Progenitor cell of endocrine pancreas (in vitro differentiated cells): ENCODE results near the gene BCKDHB. TPM values are rescaled to one million over a fixed set of nuclear protein-coding genes. Genes with fewer than 3 reads are reported as not detected.
"Not testable (repeated sequence)": the region's sequence is repeated elsewhere in the genome, so short reads cannot be mapped to it uniquely, and the experiment has no call there.

ENCODE experiments used
- DNase-seq: peaks from one replicate; pipeline ENCODE4 v3.0.0; 2021; ENCODE audit warnings: low spot score; ENCODE audit not compliant: unreplicated experiment
- H3K27ac Mint-ChIP-seq: 2 replicates; pipeline ENCODE4 v1.8.0; 2021; ENCODE audit warnings: mild to moderate bottlenecking, moderate library complexity, mixed read lengths
- H3K27me3 Mint-ChIP-seq: 2 replicates; pipeline ENCODE4 v1.8.0; 2021; ENCODE audit warnings: mixed read lengths
- H3K36me3 Mint-ChIP-seq: 2 replicates; pipeline ENCODE4 v1.8.0; 2022; ENCODE audit warnings: mixed read lengths; ENCODE audit not compliant: insufficient read depth
- H3K4me1 Mint-ChIP-seq: 2 replicates; pipeline ENCODE4 v1.8.0; 2021; ENCODE audit warnings: low read depth, mixed read lengths
- H3K4me3 Mint-ChIP-seq: 2 replicates; pipeline ENCODE4 v1.8.0; 2021; ENCODE audit warnings: low read depth, mild to moderate bottlenecking, moderate library complexity, mixed read lengths
- H3K9me3 Mint-ChIP-seq: 2 replicates; pipeline ENCODE4 v1.8.0; 2021; ENCODE audit warnings: low read depth, mixed read lengths
- total RNA-seq: library from RNA; stranded (reverse); gene quantifications from 2 replicates; pipeline ENCODE4 v1.2.1, GENCODE V29; 2021
- TF ChIP-seq, protein P1 (sequence below): fragments of 200-600 bp; sonication (generic); IDR thresholded peaks from one replicate; pipeline ENCODE4 v1.5.0; 2021; ENCODE audit warnings: antibody characterized with exemption, mild to moderate bottlenecking; ENCODE audit not compliant: unreplicated experiment

Gene BCKDHB
- total RNA-seq, 1 donor from 2014 or later: 30.7 TPM

DNA sequence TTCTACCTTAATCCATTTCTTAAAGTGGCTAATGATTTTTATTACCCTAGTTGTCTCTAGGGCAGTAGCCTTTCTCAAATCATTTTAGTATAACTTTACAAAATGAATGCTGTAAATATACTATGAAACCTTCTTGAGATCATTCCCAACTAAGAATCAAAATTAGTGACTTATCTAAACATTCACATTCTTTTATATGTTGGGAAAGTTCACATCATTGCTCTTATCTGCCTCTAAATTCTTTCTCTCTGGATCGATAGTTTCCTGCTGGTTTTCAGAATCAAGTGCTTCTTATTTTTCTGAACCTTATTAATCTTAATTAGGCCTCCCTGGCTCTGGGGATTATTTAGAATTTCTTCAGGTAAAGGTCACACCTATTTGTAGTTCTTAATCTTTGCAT is 126.8 kb downstream of the BCKDHB start:
- no peaks in the 10 kb centered on the region for H3K27me3 Mint-ChIP-seq
- TF ChIP-seq, protein P1, sequence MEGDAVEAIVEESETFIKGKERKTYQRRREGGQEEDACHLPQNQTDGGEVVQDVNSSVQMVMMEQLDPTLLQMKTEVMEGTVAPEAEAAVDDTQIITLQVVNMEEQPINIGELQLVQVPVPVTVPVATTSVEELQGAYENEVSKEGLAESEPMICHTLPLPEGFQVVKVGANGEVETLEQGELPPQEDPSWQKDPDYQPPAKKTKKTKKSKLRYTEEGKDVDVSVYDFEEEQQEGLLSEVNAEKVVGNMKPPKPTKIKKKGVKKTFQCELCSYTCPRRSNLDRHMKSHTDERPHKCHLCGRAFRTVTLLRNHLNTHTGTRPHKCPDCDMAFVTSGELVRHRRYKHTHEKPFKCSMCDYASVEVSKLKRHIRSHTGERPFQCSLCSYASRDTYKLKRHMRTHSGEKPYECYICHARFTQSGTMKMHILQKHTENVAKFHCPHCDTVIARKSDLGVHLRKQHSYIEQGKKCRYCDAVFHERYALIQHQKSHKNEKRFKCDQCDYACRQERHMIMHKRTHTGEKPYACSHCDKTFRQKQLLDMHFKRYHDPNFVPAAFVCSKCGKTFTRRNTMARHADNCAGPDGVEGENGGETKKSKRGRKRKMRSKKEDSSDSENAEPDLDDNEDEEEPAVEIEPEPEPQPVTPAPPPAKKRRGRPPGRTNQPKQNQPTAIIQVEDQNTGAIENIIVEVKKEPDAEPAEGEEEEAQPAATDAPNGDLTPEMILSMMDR: no peak
- H3K9me3 Mint-ChIP-seq: peaks cover 3% of the 10 kb centered on the region
- peaks cover 6% of the 10 kb centered on the region for H3K36me3 Mint-ChIP-seq
- peaks cover 3% of the 10 kb centered on the region for H3K4me1 Mint-ChIP-seq
- no peak for DNase-seq
- H3K4me3 Mint-ChIP-seq: no peak overlapping the region
- H3K27ac Mint-ChIP-seq: peak overlapping the region; percentile 45

DNA sequence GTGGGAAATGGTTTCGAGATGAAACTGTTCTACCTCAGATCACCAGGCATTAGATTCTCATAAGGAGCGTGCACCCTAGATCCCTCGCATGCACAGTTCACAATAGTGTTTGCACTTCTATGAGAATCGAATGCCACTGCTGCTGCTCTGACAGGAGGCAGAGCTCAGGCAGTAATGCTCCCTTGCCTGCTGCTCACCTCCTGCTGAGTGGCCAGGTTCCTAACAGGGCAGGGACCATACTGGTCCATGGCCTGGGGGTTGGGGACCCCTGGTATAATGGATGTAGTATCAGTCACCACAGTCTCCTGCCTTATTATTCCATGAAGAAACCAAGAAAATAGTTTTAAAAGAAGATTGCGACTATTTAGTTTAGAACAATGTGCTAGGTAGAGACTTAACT is 127.5 kb downstream of the BCKDHB start:
- H3K4me1 Mint-ChIP-seq: peaks cover 3% of the 10 kb centered on the region
- peaks cover 6% of the 10 kb centered on the region for H3K9me3 Mint-ChIP-seq
- peaks cover 10% of the 10 kb centered on the region for H3K36me3 Mint-ChIP-seq
- no peak overlapping the region for H3K27ac Mint-ChIP-seq
- TF ChIP-seq, protein P1: no peak
- H3K27me3 Mint-ChIP-seq: no peaks in the 10 kb centered on the region
- no peak for DNase-seq
- no peak overlapping the region for H3K4me3 Mint-ChIP-seq

DNA sequence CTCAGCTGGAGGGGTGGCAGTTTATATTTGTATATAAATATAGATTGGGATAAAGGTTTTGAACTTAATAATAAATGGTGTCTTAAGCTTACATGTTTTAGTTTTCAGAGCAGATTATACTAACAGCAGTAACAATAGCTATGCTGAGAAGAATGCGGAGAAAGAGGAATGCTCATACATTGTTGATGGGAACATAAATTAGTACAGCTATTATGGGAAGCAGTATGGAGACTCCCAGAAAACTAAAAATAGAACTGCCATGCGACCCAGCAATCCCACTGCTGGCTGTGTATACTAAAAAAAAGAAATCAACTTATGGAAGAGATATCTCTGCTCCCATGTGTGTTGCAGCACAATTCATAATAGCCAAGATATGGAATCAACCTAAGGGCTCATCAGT is 127.9 kb downstream of the BCKDHB start:
- Mint-ChIP-seq H3K27ac (no peak overlapping the region), H3K4me3 (no peak overlapping the region), H3K4me1 (peaks cover 3% of the 10 kb centered on the region), H3K27me3 (no peaks in the 10 kb centered on the region), H3K9me3 (peaks cover 5% of the 10 kb centered on the region), H3K36me3 (peaks cover 10% of the 10 kb centered on the region)
- DNase-seq: no peak
- TF ChIP-seq, protein P1: no peak

DNA sequence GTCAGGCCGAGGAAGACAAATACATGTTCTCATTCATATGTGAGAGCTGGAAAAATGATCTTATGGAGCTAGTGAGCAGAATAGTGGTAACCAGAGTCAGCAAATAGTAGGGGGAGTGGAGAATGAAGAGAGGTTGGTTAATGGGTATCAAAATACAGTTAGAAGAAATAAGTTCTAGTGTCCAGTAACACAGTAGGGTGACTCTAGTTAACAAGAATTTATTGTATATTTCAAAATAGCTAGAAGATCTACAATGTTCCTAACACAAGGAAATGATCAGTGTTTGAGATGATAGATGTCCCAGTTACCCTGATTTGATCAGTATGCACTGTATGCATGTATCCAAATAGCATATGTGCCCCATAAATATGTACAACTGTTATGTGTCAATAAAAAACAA is 128.4 kb downstream of the BCKDHB start:
- no peak overlapping the region for H3K27ac Mint-ChIP-seq
- H3K4me1 Mint-ChIP-seq: peaks cover 3% of the 10 kb centered on the region
- TF ChIP-seq, protein P1: no peak
- H3K4me3 Mint-ChIP-seq: no peak overlapping the region
- no peaks in the 10 kb centered on the region for H3K27me3 Mint-ChIP-seq
- peaks cover 14% of the 10 kb centered on the region for H3K36me3 Mint-ChIP-seq
- peaks cover 6% of the 10 kb centered on the region for H3K9me3 Mint-ChIP-seq
- no peak for DNase-seq

DNA sequence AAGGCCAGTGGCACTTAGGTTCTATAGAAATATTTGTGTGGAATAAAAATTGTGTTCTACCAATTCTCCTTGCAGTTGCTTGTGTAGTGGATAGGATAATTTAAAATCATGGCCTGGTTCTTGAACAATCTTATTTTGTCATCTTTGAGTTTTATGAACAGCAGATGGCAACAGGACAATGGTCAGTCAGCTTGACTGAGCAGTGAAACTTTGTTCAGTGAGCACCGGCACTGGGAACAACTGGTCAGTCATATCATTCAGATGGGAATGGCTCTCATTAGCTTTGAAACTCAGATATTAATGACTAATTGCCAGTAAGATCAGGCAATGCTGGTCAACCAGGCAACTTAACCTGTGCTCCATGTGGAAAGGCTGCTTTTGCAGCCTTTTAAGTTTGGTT is 129.2 kb downstream of the BCKDHB start:
- no peak for DNase-seq
- H3K9me3 Mint-ChIP-seq: peaks cover 10% of the 10 kb centered on the region
- TF ChIP-seq, protein P1: no peak
- H3K36me3 Mint-ChIP-seq: peaks cover 18% of the 10 kb centered on the region
- no peaks in the 10 kb centered on the region for H3K27me3 Mint-ChIP-seq
- H3K4me3 Mint-ChIP-seq: no peak overlapping the region
- H3K27ac Mint-ChIP-seq: no peak overlapping the region
- H3K4me1 Mint-ChIP-seq: peaks cover 3% of the 10 kb centered on the region

DNA sequence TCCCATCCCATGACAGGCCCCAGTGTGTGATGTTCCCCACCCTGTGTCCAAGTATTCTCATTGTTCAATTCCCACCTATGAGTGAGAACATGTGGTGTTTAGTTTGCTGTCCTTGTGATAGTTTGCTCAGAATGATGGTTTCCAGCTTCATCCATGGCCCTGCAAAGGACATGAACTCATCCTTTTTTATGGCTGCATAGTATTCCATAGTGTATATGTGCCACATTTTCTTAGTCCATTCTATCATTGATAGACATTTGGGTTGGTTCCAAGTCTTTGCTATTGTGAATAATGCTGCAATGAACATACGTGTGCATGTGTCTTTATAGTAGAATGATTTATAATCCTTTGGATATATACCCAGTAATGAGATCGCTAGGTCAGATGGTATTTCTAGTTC is 132.3 kb downstream of the BCKDHB start:
- not testable (repeated sequence) for H3K27ac Mint-ChIP-seq
- H3K36me3 Mint-ChIP-seq: peaks cover 21% of the 10 kb centered on the region

More for the DNA sequence above, 132.3 kb downstream of the BCKDHB start:
- H3K27me3 Mint-ChIP-seq, DNase-seq, H3K4me1 Mint-ChIP-seq, H3K4me3 Mint-ChIP-seq: not testable (repeated sequence)
- peaks cover 10% of the 10 kb centered on the region for H3K9me3 Mint-ChIP-seq
